ENCODE data around the gene ANAPC10.

GRCh38 chr4:144984241-144984640 lies 113.8 kb downstream of the ANAPC10 start:
- TF ChIP-seq POLR2A (IDR thresholded peaks at IDR 0.05) (no peak), CTCF (IDR thresholded peaks at IDR 0.05) (no peak), POLR2AphosphoS5 (IDR thresholded peaks at IDR 0.05) (no peak), EP300 (IDR thresholded peaks at IDR 0.05) (no peak)

All from gastroesophageal sphincter (tissue), 3 donors.